ENCODE data around the gene TFDP2. TPM values are rescaled to one million over a fixed set of nuclear protein-coding genes. Genes with fewer than 3 reads are reported as not detected.

Gene TFDP2
- total RNA-seq, 1 experiment from 2014 or later: 76.0 TPM

DNA sequence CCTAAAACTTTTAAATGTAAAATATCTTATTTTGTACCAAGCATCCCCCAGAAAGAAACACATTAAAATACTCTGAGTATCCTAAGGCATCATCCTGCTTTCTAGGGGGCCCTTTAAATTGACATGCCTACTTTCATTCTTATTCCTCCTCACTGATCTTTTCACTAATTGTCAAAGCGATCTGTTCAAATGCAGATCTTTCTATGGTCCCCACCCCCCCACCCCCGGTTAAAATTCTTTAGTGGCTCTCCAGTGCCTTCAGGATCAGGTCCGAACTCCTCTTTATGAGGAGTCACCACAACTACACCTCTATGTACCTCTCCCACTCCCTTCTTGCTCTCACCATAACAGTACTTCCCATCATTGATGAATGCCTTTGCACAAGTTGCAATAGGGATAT, 19.2 kb upstream of the TFDP2 start:
- Histone ChIP-seq H2BK12ac (ENCODE audit: insufficient read length, low read depth, low read length) (no peak overlapping the region), H2BK5ac (ENCODE audit: insufficient read length, low read length) (no peak overlapping the region), H3K9me3 (ENCODE audit: control insufficient read depth, low read depth, low read length) (no peaks in the 10 kb centered on the region), H3K79me1 (ENCODE audit: insufficient read depth, low read depth, low read length, poor library complexity, severe bottlenecking) (no peaks in the 10 kb centered on the region), H4K5ac (ENCODE audit: insufficient read length, low read depth, low read length) (no peak overlapping the region), H2BK15ac (ENCODE audit: low read depth, low read length) (no peak overlapping the region), H3K27me3 (ENCODE audit: insufficient read depth, low read length) (no peaks in the 10 kb centered on the region), H2BK120ac (ENCODE audit: low read depth, low read length, poor library complexity, severe bottlenecking) (no peak overlapping the region), H3K4me2 (ENCODE audit: insufficient read depth, insufficient read length, low read length) (peak overlapping the region; percentile 13), H4K91ac (ENCODE audit: insufficient read length, low read depth, low read length) (no peak overlapping the region), H3K56ac (ENCODE audit: insufficient read length, low read depth, low read length) (no peak overlapping the region), H3K79me2 (ENCODE audit: insufficient read depth, low read length) (no peaks in the 10 kb centered on the region), H3K9ac (ENCODE audit: extremely low read depth, insufficient read length, low read length) (no peak overlapping the region), H3K27ac (ENCODE audit: insufficient read length, low read depth, low read length) (no peak overlapping the region), H3K18ac (ENCODE audit: insufficient read length, low read depth, low read length) (no peak overlapping the region), H3K23me2 (ENCODE audit: insufficient read length, low read depth, low read length, poor library complexity, severe bottlenecking) (no peaks in the 10 kb centered on the region), H4K20me1 (ENCODE audit: control insufficient read depth, insufficient read depth, insufficient read length) (no peaks in the 10 kb centered on the region), H3K4me1 (ENCODE audit: insufficient read depth, low read length) (peaks cover 6% of the 10 kb centered on the region; the same call in 1 of the 2 replicates), H3K23ac (ENCODE audit: insufficient read length, low read depth, low read length) (no peak overlapping the region), H4K8ac (replicated peaks; ENCODE audit: insufficient read length, low read depth, low read length) (no peak overlapping the region), H3T11ph (ENCODE audit: low read length) (no peak overlapping the region), H2AFZ (ENCODE audit: low read length) (no peak overlapping the region), H2BK20ac (ENCODE audit: low read depth, low read length, poor library complexity, severe bottlenecking) (no peak overlapping the region), H2AK5ac (ENCODE audit: insufficient read length, low read length) (no peak overlapping the region), H3K14ac (ENCODE audit: insufficient read depth, low read length) (no peak overlapping the region), H3K4ac (ENCODE audit: low read depth, low read length) (no peak overlapping the region)
- no CpG with 5 or more reads among the region's 3 CpGs for WGBS (ENCODE audit: extremely low coverage, insufficient read length, low lambda C conversion rate)
- TF ChIP-seq, protein P1, sequence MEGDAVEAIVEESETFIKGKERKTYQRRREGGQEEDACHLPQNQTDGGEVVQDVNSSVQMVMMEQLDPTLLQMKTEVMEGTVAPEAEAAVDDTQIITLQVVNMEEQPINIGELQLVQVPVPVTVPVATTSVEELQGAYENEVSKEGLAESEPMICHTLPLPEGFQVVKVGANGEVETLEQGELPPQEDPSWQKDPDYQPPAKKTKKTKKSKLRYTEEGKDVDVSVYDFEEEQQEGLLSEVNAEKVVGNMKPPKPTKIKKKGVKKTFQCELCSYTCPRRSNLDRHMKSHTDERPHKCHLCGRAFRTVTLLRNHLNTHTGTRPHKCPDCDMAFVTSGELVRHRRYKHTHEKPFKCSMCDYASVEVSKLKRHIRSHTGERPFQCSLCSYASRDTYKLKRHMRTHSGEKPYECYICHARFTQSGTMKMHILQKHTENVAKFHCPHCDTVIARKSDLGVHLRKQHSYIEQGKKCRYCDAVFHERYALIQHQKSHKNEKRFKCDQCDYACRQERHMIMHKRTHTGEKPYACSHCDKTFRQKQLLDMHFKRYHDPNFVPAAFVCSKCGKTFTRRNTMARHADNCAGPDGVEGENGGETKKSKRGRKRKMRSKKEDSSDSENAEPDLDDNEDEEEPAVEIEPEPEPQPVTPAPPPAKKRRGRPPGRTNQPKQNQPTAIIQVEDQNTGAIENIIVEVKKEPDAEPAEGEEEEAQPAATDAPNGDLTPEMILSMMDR (conservative IDR thresholded peaks at IDR 0.05): no peak
- Mint-ChIP-seq H3K4me1 (peaks cover 34 to 44% of the 10 kb centered on the region in 2 experiments), H3K27me3 (ENCODE audit: low read depth) (peaks cover 2% of the 10 kb centered on the region), H3K9me3 (no peaks in the 10 kb centered on the region), H3K4me3 (peak overlapping the region; percentile 8 to 57; a peak in 3 of 5 replicates), H3K27ac (peak overlapping the region in 2 of 3 experiments; percentile 50 to 56; a peak in 4 of 7 replicates), H3K36me3 (ENCODE audit: insufficient read depth in 1 of 3, low read depth in 3 of 3) (peaks cover 7 to 21% (median 14%) of the 10 kb centered on the region in 3 experiments)
- DNase-seq: peak; percentile 40
